NK-92 (cell line): ENCODE results near the gene ANKRD36B.
"Not testable (repeated sequence)": the region's sequence is repeated elsewhere in the genome, so short reads cannot be mapped to it uniquely, and the experiment has no call there.

Experiments used
- DNase-seq: peaks from one replicate; lab custom pipeline; 2025; ENCODE audit not compliant: unreplicated experiment; lab: John Stamatoyannopoulos, UW

ANKRD36B gene

DNA sequence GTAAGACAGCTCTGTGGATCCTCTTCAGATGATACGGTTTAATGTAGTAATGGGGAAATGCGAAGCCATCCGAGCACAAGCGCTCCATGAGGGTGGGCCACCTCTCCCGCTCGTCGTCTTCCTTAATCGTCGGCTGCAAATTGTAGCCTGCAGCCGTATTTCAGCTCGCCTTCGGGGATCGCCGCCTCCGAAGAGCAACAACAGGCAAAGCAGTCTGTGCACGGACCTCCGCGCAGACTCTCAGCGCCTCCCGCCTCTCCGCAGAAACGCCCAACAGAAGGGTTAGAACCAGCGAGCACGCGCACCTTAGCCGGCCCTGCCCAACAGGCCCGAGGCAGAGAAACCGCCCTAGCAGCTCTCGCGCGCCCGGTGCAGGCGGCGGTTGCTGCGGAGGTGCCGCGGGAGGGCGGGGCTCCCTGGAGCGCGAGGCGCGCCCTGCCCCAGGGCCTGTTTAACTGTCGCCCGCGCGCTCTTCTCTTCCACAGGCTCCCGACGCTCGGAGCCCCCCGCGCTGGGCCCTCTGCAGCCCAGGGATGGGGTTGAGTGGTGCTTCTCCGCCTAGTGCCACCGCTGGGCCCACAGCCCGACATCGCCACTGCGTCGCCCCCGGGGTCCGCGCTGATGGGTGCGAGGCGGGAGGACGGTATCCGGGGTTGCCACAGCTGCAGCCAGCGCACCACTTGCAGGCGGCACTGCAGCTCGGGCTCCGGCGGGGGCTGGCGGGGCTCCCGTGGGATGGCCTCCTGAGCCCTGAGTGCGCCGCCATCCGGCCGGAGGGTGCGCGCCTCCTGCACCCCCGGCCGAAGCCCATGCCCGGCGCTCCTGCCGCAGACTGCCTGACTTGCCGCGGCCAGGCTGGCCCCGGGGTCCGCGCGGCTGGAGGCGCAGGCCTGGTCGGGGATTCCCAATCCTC is at the start of gene ANKRD36B:
TSS of gene ANKRD36B (minus strand) at position 280 of the 913 bp plus-strand sequence. CDS start at position 88, 192 bp downstream.
- DNase-seq = not testable (repeated sequence)

GRCh38 chr2:97626049-97626430 is 36.4 kb upstream of the ANKRD36B start:
- DNase-seq = not testable (repeated sequence)

- not testable (repeated sequence) for DNase-seq
Measured at GRCh38 chr2:97625354-97626048, 35.8 kb upstream of the ANKRD36B start.

DNA sequence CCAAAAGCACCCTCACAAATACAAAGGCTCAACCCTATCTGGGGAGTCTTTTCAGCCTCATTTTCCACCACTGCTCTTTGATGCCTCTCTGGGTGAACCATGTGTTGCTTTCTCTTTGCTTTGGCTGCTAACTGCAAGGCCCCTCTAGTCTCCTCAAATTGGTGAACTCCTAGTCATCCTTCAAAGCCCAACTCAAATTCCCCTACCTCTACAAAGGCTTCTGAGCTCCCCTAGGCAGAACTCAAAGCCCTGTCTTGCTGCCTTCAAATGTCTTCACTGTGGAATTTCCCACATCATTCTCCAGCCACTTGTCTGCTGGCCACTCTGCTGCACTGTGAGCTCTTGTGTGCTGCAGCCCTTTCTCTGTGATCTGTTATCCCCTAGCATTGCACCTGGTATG is 33.3 kb upstream of the ANKRD36B start:
- not testable (repeated sequence) for DNase-seq

DNA sequence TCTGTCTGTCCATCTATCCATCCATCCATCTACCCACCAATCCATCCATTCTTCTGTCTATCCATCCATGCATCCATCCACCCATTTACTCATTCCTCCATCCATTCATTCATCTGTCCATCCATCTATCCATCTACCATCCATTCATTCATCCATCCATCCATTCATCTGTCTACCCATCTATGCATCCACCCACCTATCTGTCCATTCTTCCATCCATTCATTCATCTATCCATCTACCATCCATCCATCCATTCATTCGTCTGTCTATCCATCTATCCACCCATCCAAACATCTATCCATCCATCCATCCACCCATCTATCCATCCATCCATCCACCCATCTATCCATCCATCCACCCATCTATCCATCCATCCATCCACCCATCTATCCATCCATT is 30.8 kb upstream of the ANKRD36B start:
- not testable (repeated sequence) for DNase-seq

GRCh38 chr2:97618939-97619827 is 29.5 kb upstream of the ANKRD36B start:
- not testable (repeated sequence) for DNase-seq

DNA sequence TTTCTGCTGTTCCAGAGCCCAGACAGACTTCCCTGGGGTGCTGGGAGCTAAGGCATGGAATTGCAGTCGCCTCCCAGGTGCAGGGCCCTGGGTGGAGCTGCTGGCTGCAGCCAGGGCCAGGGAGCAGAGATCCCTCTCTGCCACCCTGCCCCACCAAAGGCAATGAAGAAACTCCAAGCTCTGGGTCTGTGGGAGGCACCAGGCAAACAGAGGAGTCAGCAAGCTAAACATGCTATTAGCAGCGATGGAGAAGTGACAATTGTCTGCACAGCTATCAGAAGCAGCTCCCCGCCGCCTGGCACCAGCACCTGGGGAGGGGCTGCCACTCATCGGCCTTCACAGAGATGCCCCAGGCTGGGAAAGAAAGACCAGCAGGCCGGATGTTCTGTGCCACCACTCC is 28.2 kb upstream of the ANKRD36B start:
- DNase-seq = no peak

DNA sequence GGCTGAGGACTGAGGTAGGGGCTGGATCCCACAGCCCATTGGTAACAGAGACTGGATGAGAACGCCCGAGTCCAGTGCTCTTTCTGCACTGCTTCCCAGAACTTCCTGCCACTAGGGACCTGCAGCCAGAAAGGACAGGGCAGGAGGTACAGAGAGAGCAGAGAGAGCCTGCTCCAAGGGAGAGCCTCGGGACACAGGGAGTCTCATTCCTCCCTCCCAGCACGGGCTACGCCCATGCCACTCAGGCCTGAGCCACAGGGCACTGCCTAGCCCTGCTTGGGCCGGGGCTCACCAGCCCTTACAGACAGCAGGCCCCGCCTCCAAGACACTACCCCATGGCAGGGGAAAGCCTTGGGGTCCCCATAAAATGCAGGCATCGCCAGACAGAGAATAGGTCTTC is 26.1 kb upstream of the ANKRD36B start:
- DNase-seq = not testable (repeated sequence)

GRCh38 chr2:97611895-97612294 is 22.2 kb upstream of the ANKRD36B start:
- DNase-seq = not testable (repeated sequence)

DNA sequence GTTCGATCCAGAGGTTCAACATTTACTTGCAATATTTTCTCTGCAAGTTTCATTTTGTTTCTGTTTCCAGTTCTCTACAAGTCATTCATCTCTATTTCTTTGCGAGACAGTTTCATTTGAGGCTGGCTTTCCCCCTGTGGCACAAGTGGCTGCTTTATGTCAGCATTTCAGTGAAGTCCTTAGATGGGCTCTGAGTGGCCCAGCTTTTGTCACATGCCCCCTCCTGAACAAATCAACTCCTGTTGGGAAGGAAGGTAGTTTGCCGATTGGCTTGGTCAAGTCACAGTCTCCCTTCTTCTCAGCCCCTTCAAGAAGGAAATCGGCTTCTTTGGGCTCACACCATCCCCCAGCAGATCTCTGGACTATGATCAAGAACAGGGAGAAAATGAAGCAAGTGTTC is 19.1 kb upstream of the ANKRD36B start:
- DNase-seq = not testable (repeated sequence)

GRCh38 chr2:97605524-97606339 is 16.1 kb upstream of the ANKRD36B start:
- not testable (repeated sequence) for DNase-seq

DNA sequence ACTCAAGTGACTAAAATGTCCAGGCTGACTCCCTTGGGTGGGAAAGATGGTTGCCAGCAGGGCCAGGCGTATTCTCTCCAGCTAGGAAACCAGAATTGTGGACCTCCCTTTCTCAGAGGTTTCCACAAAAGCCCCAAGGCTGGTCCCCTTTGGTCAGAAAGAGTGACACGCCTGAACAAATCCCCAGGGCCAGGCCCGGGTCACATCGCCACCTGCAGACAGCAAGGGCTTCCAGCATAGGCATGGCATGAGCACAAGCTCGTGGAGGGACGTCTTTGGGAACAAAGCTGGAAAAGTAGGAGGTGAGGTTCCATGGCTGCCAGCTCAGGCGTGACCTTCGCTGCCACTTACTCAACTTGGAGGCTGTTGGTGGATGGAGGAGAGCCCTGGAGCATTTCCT is 15.4 kb upstream of the ANKRD36B start:
- DNase-seq = not testable (repeated sequence)

- not testable (repeated sequence) for DNase-seq
Measured at GRCh38 chr2:97601537-97601936, 11.9 kb upstream of the ANKRD36B start.

- not testable (repeated sequence) for DNase-seq
Measured at GRCh38 chr2:97596180-97596579, 6.5 kb upstream of the ANKRD36B start.

GRCh38 chr2:97593520-97593919 is 3.8 kb upstream of the ANKRD36B start:
- not testable (repeated sequence) for DNase-seq

GRCh38 chr2:97590515-97591394 is 1.1 kb upstream of the ANKRD36B start:
- DNase-seq = not testable (repeated sequence)

GRCh38 chr2:97589257-97589597 is 450 bp downstream of the ANKRD36B start:
- DNase-seq = not testable (repeated sequence)

GRCh38 chr2:97565674-97566073 is 24.0 kb downstream of the ANKRD36B start:
- not testable (repeated sequence) for DNase-seq

DNA sequence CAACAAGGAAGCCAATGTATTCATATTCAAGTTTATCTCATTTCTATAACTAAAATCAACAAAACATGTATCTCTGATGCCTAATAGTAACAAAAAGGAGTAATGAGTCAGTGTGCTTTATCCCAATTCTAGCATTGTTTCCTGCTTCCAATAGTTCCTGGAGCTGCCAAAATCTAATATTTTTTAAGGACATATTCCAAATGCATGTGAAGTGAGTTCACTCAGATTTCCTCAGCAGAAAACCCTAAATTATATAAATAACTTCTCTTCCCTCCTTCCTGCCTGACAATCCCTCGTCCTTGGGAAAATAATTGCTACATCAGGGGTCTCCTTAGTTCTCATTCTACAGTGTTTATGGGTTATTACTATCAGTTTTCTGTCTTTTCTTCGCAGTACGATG is 37.3 kb downstream of the ANKRD36B start:
- not testable (repeated sequence) for DNase-seq
